ENCODE results near the gene ASCL5. TPM values are rescaled to one million over a fixed set of nuclear protein-coding genes. Genes with fewer than 3 reads are reported as not detected.

Gene ASCL5
- total and polyA plus RNA-seq, 9 of the 15 experiments (the other 6 are each of a cell fraction or from before 2014, with no cell fraction given): 0.09 TPM; not detected in 8

DNA sequence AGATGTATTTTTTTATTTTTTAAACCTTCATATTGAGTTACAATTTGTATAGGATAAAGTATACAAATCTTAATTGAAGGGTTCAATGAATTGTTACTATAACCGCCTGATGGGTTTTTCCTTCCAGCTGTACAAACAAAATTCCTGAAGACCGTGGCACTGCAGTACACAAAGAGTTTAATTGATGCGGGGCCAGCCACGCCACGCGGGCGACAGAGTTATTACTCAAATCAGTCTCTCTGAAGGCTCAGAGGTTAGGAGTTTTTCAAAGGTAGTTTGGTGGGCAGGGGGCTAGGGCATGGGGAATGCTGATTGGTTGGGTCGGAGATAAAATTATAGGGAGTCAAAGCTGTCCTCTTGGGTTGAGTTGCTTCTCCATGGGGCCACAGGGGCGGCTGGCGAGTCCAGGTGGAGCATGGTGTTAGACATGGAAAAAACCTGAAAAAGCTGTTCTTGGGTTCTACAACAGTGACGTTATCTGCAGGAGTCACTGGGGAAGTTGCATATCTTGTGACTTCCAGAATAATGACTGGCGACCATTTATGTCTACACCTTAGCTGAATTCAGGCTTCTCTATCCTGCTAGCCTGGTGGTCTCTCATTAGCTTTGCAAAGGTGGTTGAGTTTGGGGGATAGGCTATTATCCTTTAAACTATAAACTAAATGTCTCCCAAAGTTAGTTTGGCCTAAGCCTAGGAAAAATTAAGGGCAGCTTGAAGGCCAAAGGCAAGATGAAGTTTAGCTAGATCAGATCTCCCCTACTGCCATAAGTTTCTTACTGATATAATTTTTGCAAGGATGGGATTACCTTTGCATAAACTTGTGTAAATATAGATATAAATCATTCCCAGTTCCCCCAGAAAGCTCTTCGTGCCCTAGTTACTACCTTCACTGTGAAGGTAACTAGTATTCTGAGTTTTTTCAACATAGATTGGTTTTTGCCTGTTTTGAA lies 40.3 kb upstream of the ASCL5 start (continued):
- TF ChIP-seq GATAD2B (IDR thresholded peaks at IDR 0.05; ENCODE audit: borderline replicate concordance) (no peak), PPARD (CRISPR knock-in tag; IDR thresholded peaks at IDR 0.05) (no peak), ZNF431 (CRISPR knock-in tag; IDR thresholded peaks at IDR 0.05) (no peak), RBM15 (IDR thresholded peaks at IDR 0.05; ENCODE audit: insufficient read depth, low read length) (no peak), ZNF347 (CRISPR knock-in tag; IDR thresholded peaks at IDR 0.05; ENCODE audit: low read depth) (no peak), TEAD1 (CRISPR knock-in tag; IDR thresholded peaks at IDR 0.05) (0 out of 4 replicates have a peak, but pooled peaks of 1 of the 2 experiments have one; percentile 27), ATF4 (CRISPR knock-in tag; IDR thresholded peaks at IDR 0.05) (0 out of 2 replicates have a peak, but pooled peaks have one; percentile 6), ARID1B (IDR thresholded peaks at IDR 0.05) (peak; percentile 86), SUPT5H (IDR thresholded peaks at IDR 0.05) (no peak), RBM34 (IDR thresholded peaks at IDR 0.05; ENCODE audit: borderline replicate concordance, insufficient read depth, low read length) (no peak), POU5F1 (IDR thresholded peaks at IDR 0.05; ENCODE audit: borderline replicate concordance, low read depth, low read length, partially characterized antibody) (no peak), MLLT1 (IDR thresholded peaks at IDR 0.05) (0 out of 4 replicates have a peak, but pooled peaks of 1 of the 2 experiments have one; percentile 11), GABPA (tag; conservative IDR thresholded peaks at IDR 0.05; ENCODE audit: low read depth) (no peak), EHMT2 (IDR thresholded peaks at IDR 0.05) (peak; percentile 46; the same call in 1 of the 2 replicates), HMG20A (CRISPR knock-in tag; conservative IDR thresholded peaks at IDR 0.05) (no peak), ZC3H11A (IDR thresholded peaks at IDR 0.05; ENCODE audit: low read depth, low read length) (no peak), ZC3H8 (IDR thresholded peaks at IDR 0.05) (no peak), POLR2B (IDR thresholded peaks at IDR 0.05; ENCODE audit: low read depth, partially characterized antibody) (no peak), FOXA1 (IDR thresholded peaks at IDR 0.05; ENCODE audit: borderline replicate concordance) (no peak), FIP1L1 (IDR thresholded peaks at IDR 0.05; ENCODE audit: low read depth, low read length, poor library complexity, severe bottlenecking) (no peak), SRF (CRISPR knock-in tag; IDR thresholded peaks at IDR 0.05) (peak in 1 of 2 experiments; percentile 35; a peak in 1 of 4 replicates), ZFP1 (CRISPR knock-in tag; IDR thresholded peaks at IDR 0.05) (no peak), SMAD1 (IDR thresholded peaks at IDR 0.05; ENCODE audit: low read depth, low read length, partially characterized antibody) (no peak)

Data from K562 (cell line).